SK-N-SH (cell line): ENCODE data around the gene RIPK4. TPM values are rescaled to one million over a fixed set of nuclear protein-coding genes. Genes with fewer than 3 reads are reported as not detected.

Experiments
- CTCF ChIA-PET: fragments of 300-600, 350-600 bp; formaldehyde crosslinking; extraction: SDS; loops from one replicate; lab custom pipeline; 2021; lab: Yijun Ruan, JAX
- POLR2A ChIA-PET: fragments of 350-600 bp; sonication (Branson Sonifier 250); formaldehyde crosslinking; extraction: SDS; loops from one replicate; lab custom pipeline; 2020; ENCODE audit warnings: antibody characterized with exemption, inconsistent platforms; lab: Yijun Ruan, JAX
- DNase-seq: peaks from one replicate; pipeline ENCODE4 v3.0.0; 2012
- H2AFZ ChIP-seq: fragments of 200-600 bp; sonication (generic); 2 replicates; pipeline ENCODE4 v1.8.1; 2016; ENCODE audit warnings: antibody characterized with exemption, mild to moderate bottlenecking, low read depth
- H3F3A ChIP-seq: fragments of 200-600 bp; sonication (generic); replicated peaks from 2 replicates; pipeline ENCODE3; 2016; ENCODE audit warnings: antibody characterized with exemption, mild to moderate bottlenecking; ENCODE audit not compliant: insufficient read depth
- H3K27ac ChIP-seq, 2 experiments: fragments of 200-500 bp in 1 of 2; fragments of 200-600 bp in 1 of 2; sonication (Bioruptor generic) in 1 of 2; sonication (generic), shearing (Covaris generic) in 1 of 2; 2 replicates each; pipeline versions ENCODE4 v1.5.1 to v1.6.1; 2014 to 2016; ENCODE audit warnings: low read depth in 2 of 2, inconsistent platforms in 1 of 2, low read length in 1 of 2, mild to moderate bottlenecking in 1 of 2, mixed read lengths in 1 of 2
- H3K27me3 ChIP-seq: fragments of 200-600 bp; sonication (generic), shearing (Covaris generic); 2 replicates; pipeline ENCODE4 v1.6.1; 2016; ENCODE audit warnings: mixed run types; ENCODE audit not compliant: insufficient read depth
- H3K36me3 ChIP-seq, 2 experiments: fragments of 200-500 bp in 1 of 2; fragments of 200-600 bp in 1 of 2; sonication (Bioruptor generic) in 1 of 2; sonication (generic) in 1 of 2; replicated peaks in 1 of 2; 2 replicates each; pipeline versions ENCODE3 to v1.5.1; 2014 to 2016; ENCODE audit warnings: low read length in 1 of 2, mild to moderate bottlenecking in 1 of 2; ENCODE audit not compliant: insufficient read depth in 2 of 2, control insufficient read depth in 1 of 2
- H3K4me1 ChIP-seq, 2 experiments: fragments of 200-500 bp in 1 of 2; fragments of 200-600 bp in 1 of 2; sonication (Bioruptor generic) in 1 of 2; sonication (generic), shearing (Covaris generic) in 1 of 2; 2 replicates each; pipeline versions ENCODE4 v1.5.1 to v1.6.1; 2014 to 2016; ENCODE audit warnings: low read depth in 1 of 2, low read length in 1 of 2, mixed run types in 1 of 2; ENCODE audit not compliant: insufficient read depth in 2 of 2, control insufficient read depth in 1 of 2
- H3K4me2 ChIP-seq: fragments of 200-600 bp; sonication (generic), shearing (Covaris generic); 2 replicates; pipeline ENCODE4 v1.6.1; 2017; ENCODE audit warnings: mixed run types
- H3K4me3 ChIP-seq, 2 experiments: fragments of 200-500 bp in 1 of 2; fragments of 200-600 bp in 1 of 2; sonication (Bioruptor generic) in 1 of 2; sonication (generic), shearing (Covaris generic) in 1 of 2; 2 replicates each; pipeline versions ENCODE4 v1.5.1 to v1.8.1; 2014 to 2016; ENCODE audit warnings: low read depth in 2 of 2, inconsistent platforms in 1 of 2, low read length in 1 of 2, mild to moderate bottlenecking in 1 of 2, mixed read lengths in 1 of 2, moderate library complexity in 1 of 2
- H3K79me2 ChIP-seq: fragments of 200-600 bp; sonication (generic); 2 replicates; pipeline ENCODE4 v1.8.1; 2017; ENCODE audit warnings: mild to moderate bottlenecking; ENCODE audit not compliant: insufficient read depth
- H3K9ac ChIP-seq: fragments of 200-600 bp; sonication (generic); 2 replicates; pipeline ENCODE4 v1.6.1; 2017; ENCODE audit warnings: mixed run types
- H3K9me2 ChIP-seq: fragments of 200-600 bp; sonication (generic); 2 replicates; pipeline ENCODE4 v1.6.1; 2017; ENCODE audit warnings: mixed run types
- H3K9me3 ChIP-seq: fragments of 200-600 bp; sonication (generic); 2 replicates; pipeline ENCODE4 v1.6.1; 2017; ENCODE audit warnings: mixed run types, mild to moderate bottlenecking, moderate library complexity
- H4K20me1 ChIP-seq: fragments of 200-600 bp; sonication (generic); 2 replicates; pipeline ENCODE4 v1.6.1; 2017; ENCODE audit warnings: mild to moderate bottlenecking, mixed run types; ENCODE audit not compliant: insufficient read depth
- CHD2 ChIP-seq: fragments of 150-350 bp; IDR thresholded peaks from 2 replicates; pipeline ENCODE4 v1.6.1; 2018; ENCODE audit warnings: low read length; ENCODE audit not compliant: partially characterized antibody
- CTCF ChIP-seq: fragments of 200-600 bp; sonication (generic); IDR thresholded peaks from 2 replicates; pipeline ENCODE4 v1.6.1; 2017; ENCODE audit warnings: antibody characterized with exemption, mild to moderate bottlenecking, moderate library complexity
- ELF1 ChIP-seq: IDR thresholded peaks from 2 replicates; pipeline ENCODE4 v1.4.0; 2012
- EZH2phosphoT487 ChIP-seq: fragments of 200-600 bp; sonication (generic); IDR thresholded peaks from 2 replicates; pipeline ENCODE4 v1.6.1; 2017; ENCODE audit warnings: low read depth, mixed run types, mild to moderate bottlenecking, antibody characterized with exemption, moderate library complexity, borderline replicate concordance
- FOXJ3 ChIP-seq: sonication (generic); formaldehyde crosslinking; IDR thresholded peaks from 2 replicates; pipeline ENCODE4 v1.5.1; 2020; ENCODE audit warnings: mild to moderate bottlenecking, missing genetic modification reagents
- MXI1 ChIP-seq: IDR thresholded peaks from 2 replicates; pipeline ENCODE4 v1.6.1; 2012; ENCODE audit warnings: mild to moderate bottlenecking, low read depth, low read length, improper control_type of control experiment
- NFIC ChIP-seq: IDR thresholded peaks from 2 replicates; pipeline ENCODE4 v1.4.0; 2012; ENCODE audit warnings: borderline replicate concordance
- PBX3 ChIP-seq: IDR thresholded peaks from 2 replicates; pipeline ENCODE4; 2012
- POLR2AphosphoS5 ChIP-seq: IDR thresholded peaks from 2 replicates; pipeline ENCODE4 v1.6.1; 2012; ENCODE audit warnings: low read depth, low read length
- RCOR1 ChIP-seq: fragments of 150-350 bp; IDR thresholded peaks from 2 replicates; pipeline ENCODE4 v1.6.1; 2017; ENCODE audit warnings: antibody characterized with exemption, low read length
- RFX5 ChIP-seq: IDR thresholded peaks from 2 replicates; pipeline ENCODE4 v1.6.1; 2012; ENCODE audit warnings: mild to moderate bottlenecking, improper control_type of control experiment, low read length
- SMC3 ChIP-seq: IDR thresholded peaks from 2 replicates; pipeline ENCODE4 v1.6.1; 2012; ENCODE audit warnings: low read depth, low read length, improper control_type of control experiment
- TAF1 ChIP-seq: IDR thresholded peaks from 2 replicates; pipeline ENCODE4 v1.6.1; 2012; ENCODE audit warnings: low read depth, mild to moderate bottlenecking, low read length, moderate library complexity, borderline replicate concordance
- USF2 ChIP-seq: fragments of 150-350 bp; IDR thresholded peaks from 2 replicates; pipeline ENCODE4 v1.6.1; 2017; ENCODE audit warnings: antibody characterized with exemption, low read length, low read depth, borderline replicate concordance
- WGBS: methylation state at CpG from one replicate; pipeline ENCODE4 v1.1.6; 2017; ENCODE audit warnings: low lambda C conversion rate; 5-methylcytosine and 5-hydroxymethylcytosine counted together
- polyA plus RNA-seq, 3 experiments: library from polyadenylated mRNA; depleted of rRNA; stranded (reverse); fragments of >200 nt; gene quantifications; 2 replicates each; pipeline ENCODE4 v1.2.3, GENCODE V29; 2012

RIPK4 gene
- polyA plus RNA-seq, 1 of the 3 experiments (the other 2 are of a cell fraction), result 11.0 TPM

- no peaks in the 10 kb centered on the region for H3K36me3 ChIP-seq
- no peak for TF ChIP-seq MXI1
- TF ChIP-seq, all 33 proteins: peak for 0
- H3K9ac ChIP-seq, result no peak overlapping the region; the same call in 1 of the 2 replicates
- H3K27me3 ChIP-seq, result no peaks in the 10 kb centered on the region
- no peaks in the 10 kb centered on the region for H3K9me3 ChIP-seq
- peaks cover 16% of the 10 kb centered on the region; the same call in 1 of the 2 replicates for H3K79me2 ChIP-seq
- peak overlapping the region; percentile 63 for H2AFZ ChIP-seq
- H3K9me2 ChIP-seq, result no peaks in the 10 kb centered on the region
- H4K20me1 ChIP-seq, result no peaks in the 10 kb centered on the region
- peak overlapping the region; percentile 33; the same call in 1 of the 2 replicates for H3K4me2 ChIP-seq
- no peaks in the 10 kb centered on the region for H3F3A ChIP-seq
- POLR2A ChIA-PET, result no interaction called here
- CTCF ChIA-PET, result interaction anchor here (1.4 to 2.0 kb wide), 4 partner anchors 16 to 478 kb away, joined by 4 to 10 read pairs (median 5); no protein-coding TSS in a partner anchor
- DNase-seq, result no peak
- H3K4me1 ChIP-seq, result peaks cover 0 to 10% of the 10 kb centered on the region in 2 experiments; a peak in 2 of 4 replicates
- H3K4me3 ChIP-seq, result peak overlapping the region in 1 of 2 experiments; percentile 14; a peak in 1 of 4 replicates
- WGBS, result 51% methylated on average over 19 of the region's 22 CpGs
- H3K27ac ChIP-seq, result peak overlapping the region in 1 of 2 experiments; percentile 31; a peak in 1 of 4 replicates
Observed at GRCh38 chr21:41761211-41761933, 5.5 kb downstream of the RIPK4 start.

DNA sequence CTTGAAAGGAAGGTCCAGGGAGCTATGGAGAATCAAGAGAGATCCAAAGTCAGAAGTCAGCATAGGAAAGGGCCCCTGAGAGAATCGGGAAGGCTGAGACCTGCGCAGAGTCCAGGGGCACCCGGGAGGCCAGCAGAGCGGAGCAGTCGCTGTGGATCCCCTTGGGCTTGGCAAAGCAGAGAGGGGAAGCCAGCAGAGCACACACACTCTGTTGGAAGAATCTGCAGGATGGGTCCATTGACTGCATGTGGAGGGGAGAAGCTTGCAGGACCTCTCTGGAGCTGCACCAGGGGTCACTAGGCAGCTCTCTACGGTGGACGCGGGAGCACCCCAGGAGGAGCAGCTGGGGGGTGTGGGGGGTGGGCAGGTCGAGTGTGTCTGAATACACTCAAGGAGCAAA, 6.4 kb downstream of the RIPK4 start:
- WGBS, result 90% methylated on average over 9 of the region's 9 CpGs
- Histone ChIP-seq H3K27me3 (no peaks in the 10 kb centered on the region), H2AFZ (no peak overlapping the region), H3K9me2 (no peaks in the 10 kb centered on the region), H4K20me1 (no peaks in the 10 kb centered on the region), H3K9ac (no peak overlapping the region), H3K27ac (no peak overlapping the region), H3K9me3 (no peaks in the 10 kb centered on the region), H3K79me2 (peaks cover 16% of the 10 kb centered on the region; the same call in 1 of the 2 replicates), H3F3A (no peaks in the 10 kb centered on the region), H3K36me3 (no peaks in the 10 kb centered on the region), H3K4me2 (no peak overlapping the region), H3K4me3 (no peak overlapping the region), H3K4me1 (peaks cover 0 to 10% of the 10 kb centered on the region in 2 experiments; a peak in 2 of 4 replicates)
- ChIA-PET POLR2A (no interaction called here), CTCF (interaction anchor here (1.4 to 2.0 kb wide), 2 partner anchors 18 to 477 kb away, joined by 4 to 10 read pairs; no protein-coding TSS in a partner anchor)
- no peak for TF ChIP-seq USF2
- no peak for TF ChIP-seq PBX3
- no peak for DNase-seq

DNA sequence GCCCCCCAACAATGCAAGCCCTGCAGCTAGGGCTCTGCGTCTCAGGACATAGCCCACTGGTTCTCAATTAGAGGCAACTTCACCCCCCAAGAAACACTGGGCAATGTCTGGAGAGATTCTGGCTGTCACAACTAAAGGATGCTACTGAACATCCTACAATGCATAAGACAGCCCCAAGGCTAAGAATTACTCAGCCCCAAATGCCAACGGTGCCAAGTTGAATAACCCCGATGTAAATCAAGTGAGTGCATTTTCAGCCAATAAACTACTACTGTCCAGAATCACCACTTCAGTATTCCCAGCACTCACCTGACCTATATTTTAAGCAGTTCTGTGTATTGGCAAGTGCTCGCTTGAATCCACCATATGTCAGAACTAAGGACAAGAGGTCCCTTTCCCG, 6.9 kb downstream of the RIPK4 start:
- CTCF ChIA-PET, result interaction anchor here (0.6 to 1.4 kb wide), 2 partner anchors 15 to 477 kb away, joined by 3 to 4 read pairs; no protein-coding TSS in a partner anchor
- POLR2A ChIA-PET, result no interaction called here
- H3K9me3 ChIP-seq, result no peaks in the 10 kb centered on the region
- H3K79me2 ChIP-seq, result peaks cover 11% of the 10 kb centered on the region; the same call in 1 of the 2 replicates
- 70% methylated on average over 5 of the region's 5 CpGs for WGBS
- H3K36me3 ChIP-seq, result no peaks in the 10 kb centered on the region
- H3K27ac ChIP-seq, result no peak overlapping the region
- H3F3A ChIP-seq, result no peaks in the 10 kb centered on the region
- H4K20me1 ChIP-seq, result no peaks in the 10 kb centered on the region
- DNase-seq, result no peak
- no peak for TF ChIP-seq POLR2AphosphoS5
- TF ChIP-seq TAF1, result no peak
- TF ChIP-seq MXI1, result no peak
- TF ChIP-seq RCOR1, result no peak
- TF ChIP-seq PBX3, result no peak
- TF ChIP-seq FOXJ3, result no peak
- no peak for TF ChIP-seq CHD2
- no peak for TF ChIP-seq ELF1
- TF ChIP-seq RFX5, result no peak
- no peak for TF ChIP-seq NFIC
- TF ChIP-seq CTCF, result no peak
- TF ChIP-seq EZH2phosphoT487, result no peak
- no peak for TF ChIP-seq SMC3
- no peak overlapping the region for H2AFZ ChIP-seq
- no peaks in the 10 kb centered on the region for H3K9me2 ChIP-seq
- H3K4me1 ChIP-seq, result peaks cover 0 to 10% of the 10 kb centered on the region in 2 experiments; a peak in 2 of 4 replicates
- H3K9ac ChIP-seq, result no peak overlapping the region
- H3K4me3 ChIP-seq, result no peak overlapping the region
- no peak overlapping the region for H3K4me2 ChIP-seq
- no peaks in the 10 kb centered on the region for H3K27me3 ChIP-seq
